Activated CD8-positive, alpha-beta T cell treated with anti-CD3 and anti-CD28 coated beads for 36 hours (primary cell): ENCODE results near the gene DLGAP1. TPM values are rescaled to one million over a fixed set of nuclear protein-coding genes. Genes with fewer than 3 reads are reported as not detected.

Experiments used
- ATAC-seq: fragments of 200-7000 bp; cut with Tn5 transposase; one replicate; pipeline ENCODE4 v1.10.0; 2021; ENCODE audit warnings: mild to moderate bottlenecking, moderate library complexity
- CTCF ChIA-PET: fragments of 350-600 bp; sonication (Branson Sonifier 250); formaldehyde crosslinking; loops from one replicate; lab custom pipeline; 2021; ENCODE audit warnings: antibody characterized with exemption; lab: Charles Lee
- POLR2A ChIA-PET: fragments of 350-600 bp; sonication (Branson Sonifier 250); formaldehyde crosslinking; loops from one replicate; lab custom pipeline; 2021; ENCODE audit warnings: antibody characterized with exemption; lab: Charles Lee
- DNase-seq: peaks from one replicate; pipeline ENCODE4 v3.0.0-alpha.2; 2020
- H3K27ac Mint-ChIP-seq: one replicate; pipeline ENCODE4 v1.8.0; 2021; ENCODE audit warnings: mild to moderate bottlenecking, mixed read lengths
- H3K27me3 Mint-ChIP-seq: one replicate; pipeline ENCODE4 v1.8.0; 2021; ENCODE audit warnings: mixed read lengths
- H3K36me3 Mint-ChIP-seq: one replicate; pipeline ENCODE4 v1.8.0; 2021; ENCODE audit warnings: low read depth, mixed read lengths
- H3K4me1 Mint-ChIP-seq: one replicate; pipeline ENCODE4 v1.8.0; 2021; ENCODE audit warnings: low read depth, mixed read lengths
- H3K4me3 Mint-ChIP-seq: one replicate; pipeline ENCODE4 v1.8.0; 2021; ENCODE audit warnings: mild to moderate bottlenecking, moderate library complexity, mixed read lengths
- H3K9me3 Mint-ChIP-seq: one replicate; pipeline ENCODE4 v1.8.0; 2021; ENCODE audit warnings: mixed read lengths
- CTCF ChIP-seq: fragments of 200-600 bp; IDR thresholded peaks from one replicate; pipeline ENCODE4 v1.8.0; 2022; ENCODE audit warnings: antibody characterized with exemption, mild to moderate bottlenecking
- intact Hi-C: fragments of 100-400 bp; cut with micrococcal nuclease; formaldehyde crosslinking; loops from one replicate; pipeline ENCODE4 v1.10.0; 2022
- total RNA-seq, 2 experiments: library from RNA; stranded (reverse); gene quantifications; one replicate each; pipeline ENCODE4 v1.2.3, GENCODE V29; 2021

Gene DLGAP1
- total RNA-seq, 2 experiments from 2014 or later, result not detected

GRCh38 chr18:3827236-3827845, 627.8 kb downstream of the DLGAP1 start:
- DNase-seq (no peak), ATAC-seq (no peak)
- H3K27ac Mint-ChIP-seq, result no peak overlapping the region
- no peaks in the 10 kb centered on the region for H3K27me3 Mint-ChIP-seq
- TF ChIP-seq CTCF, result no peak
- H3K9me3 Mint-ChIP-seq, result no peaks in the 10 kb centered on the region
- no peaks in the 10 kb centered on the region for H3K4me1 Mint-ChIP-seq
- intact Hi-C loops, result no loop called here
- ChIA-PET POLR2A (no interaction called here), CTCF (interaction anchor here (0.6 to 1.2 kb wide), 3 partner anchors 12 to 509 kb away, joined by 3 read pairs; no protein-coding TSS in a partner anchor)
- no peak overlapping the region for H3K4me3 Mint-ChIP-seq
- no peaks in the 10 kb centered on the region for H3K36me3 Mint-ChIP-seq

GRCh38 chr18:3826021-3826420, 629.1 kb downstream of the DLGAP1 start:
- Mint-ChIP-seq H3K27me3 (no peaks in the 10 kb centered on the region), H3K9me3 (no peaks in the 10 kb centered on the region), H3K27ac (no peak overlapping the region), H3K4me1 (no peaks in the 10 kb centered on the region), H3K4me3 (no peak overlapping the region), H3K36me3 (no peaks in the 10 kb centered on the region)
- TF ChIP-seq CTCF, result no peak
- ChIA-PET POLR2A (no interaction called here), CTCF (no interaction called here)
- intact Hi-C loops, result no loop called here
- ATAC-seq (no peak), DNase-seq (no peak)

- intact Hi-C loops, result no loop called here
- ChIA-PET POLR2A (interaction anchor here (0.7 kb wide), 1 partner anchor 206 kb away, joined by 4 read pairs; no protein-coding TSS in a partner anchor), CTCF (no interaction called here)
- H3K36me3 Mint-ChIP-seq, result no peaks in the 10 kb centered on the region
- ATAC-seq (no peak), DNase-seq (no peak)
- no peak overlapping the region for H3K4me3 Mint-ChIP-seq
- no peak overlapping the region for H3K27ac Mint-ChIP-seq
- H3K9me3 Mint-ChIP-seq, result no peaks in the 10 kb centered on the region
- TF ChIP-seq CTCF, result no peak
- peaks cover 4% of the 10 kb centered on the region for H3K27me3 Mint-ChIP-seq
- no peaks in the 10 kb centered on the region for H3K4me1 Mint-ChIP-seq
Measured at GRCh38 chr18:3824101-3824500, 631.0 kb downstream of the DLGAP1 start.

GRCh38 chr18:3823073-3823472, 632.0 kb downstream of the DLGAP1 start:
- Mint-ChIP-seq H3K4me3 (no peak overlapping the region), H3K4me1 (no peaks in the 10 kb centered on the region), H3K36me3 (no peaks in the 10 kb centered on the region), H3K9me3 (no peaks in the 10 kb centered on the region), H3K27me3 (peaks cover 4% of the 10 kb centered on the region), H3K27ac (no peak overlapping the region)
- ATAC-seq, result no peak
- POLR2A ChIA-PET, result no interaction called here
- TF ChIP-seq CTCF, result no peak
- intact Hi-C loops, result no loop called here
- CTCF ChIA-PET, result no interaction called here
- no peak for DNase-seq

GRCh38 chr18:3821524-3821923, 633.6 kb downstream of the DLGAP1 start:
- Mint-ChIP-seq H3K4me3 (no peak overlapping the region), H3K9me3 (no peaks in the 10 kb centered on the region), H3K27me3 (peaks cover 4% of the 10 kb centered on the region), H3K36me3 (no peaks in the 10 kb centered on the region), H3K27ac (no peak overlapping the region), H3K4me1 (no peaks in the 10 kb centered on the region)
- intact Hi-C loops, result no loop called here
- no peak for ATAC-seq
- ChIA-PET CTCF (no interaction called here), POLR2A (no interaction called here)
- no peak for TF ChIP-seq CTCF
- no peak for DNase-seq
